ENCODE results near the gene DOK3. TPM values are rescaled to one million over a fixed set of nuclear protein-coding genes. Genes with fewer than 3 reads are reported as not detected.
A peak's percentile ranks its signal among the peaks of the same experiment; 100 is the strongest.

DOK3 gene
- polyA plus RNA-seq, 4 donors: 3.1 to 6.0 (median 4.1) TPM

DNA sequence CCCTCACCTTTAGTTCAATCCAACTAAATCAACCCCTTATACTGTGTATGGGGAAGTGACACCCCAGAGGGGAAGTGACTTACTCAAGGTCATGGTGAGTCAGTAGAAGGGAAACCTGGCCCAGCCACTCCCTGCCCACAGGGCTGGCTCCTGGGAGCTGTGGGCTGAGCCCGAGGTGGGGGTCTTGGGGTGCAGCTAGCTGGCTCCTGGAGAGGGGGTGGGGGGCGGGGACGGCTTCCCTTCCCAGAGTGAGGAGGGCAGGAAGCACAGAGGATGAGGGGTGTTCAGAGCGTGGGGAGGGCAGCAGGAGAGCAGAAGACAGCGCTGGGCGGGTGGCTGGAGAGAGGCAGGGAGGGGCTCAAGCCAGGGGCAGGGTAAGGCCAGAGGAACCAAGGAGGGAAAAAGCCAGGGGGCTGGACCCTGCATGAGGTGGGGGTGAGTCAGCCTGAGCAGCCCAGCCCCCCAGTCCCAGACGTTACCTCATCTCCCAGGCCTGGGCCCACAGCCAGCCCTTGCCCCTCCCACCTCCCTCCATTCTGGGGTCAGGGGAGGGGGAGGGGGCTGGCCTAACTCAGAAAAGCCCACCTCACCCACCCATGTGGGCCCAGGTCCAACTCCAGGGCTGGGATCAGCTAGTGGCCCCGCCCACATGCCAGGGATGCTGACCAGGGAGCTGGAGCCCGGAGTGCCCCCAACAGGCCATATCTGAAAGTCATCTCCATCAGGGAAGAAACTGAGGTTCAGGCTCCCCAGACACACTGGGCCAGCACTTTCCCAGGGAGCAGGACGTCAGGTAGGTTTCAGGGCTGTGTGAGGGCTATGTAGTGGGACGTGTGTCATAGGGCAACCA lies 15.1 kb downstream of the DOK3 start:
- WGBS, 3 donors: 38 to 78% (median 66%) methylated on average over 10 to 11 of the region's 11 CpGs
- DNase-seq (peak; percentile 38 to 41), FAIRE-seq (no peak)
- Histone ChIP-seq H3K36me3 (ENCODE audit: control insufficient read depth in 3 of 3, insufficient read depth in 2 of 3, low read depth in 1 of 3, low read length in 3 of 3) (peaks cover 0 to 53% (median 0%) of the 10 kb centered on the region in 3 donors), H3K9me3 (ENCODE audit: control insufficient read depth in 2 of 2, insufficient read depth in 1 of 2, low read depth in 1 of 2, low read length in 1 of 2) (no peaks in the 10 kb centered on the region), H3K27me3 (ENCODE audit: control insufficient read depth in 3 of 3, insufficient read depth in 3 of 3, low read length in 3 of 3) (peaks cover 0 to 17% (median 0%) of the 10 kb centered on the region in 3 donors), H3K4me1 (ENCODE audit: control insufficient read depth in 3 of 3, insufficient read depth in 2 of 3, low read depth in 1 of 3, low read length in 2 of 3) (peaks cover 0 to 13% (median 3%) of the 10 kb centered on the region in 3 donors), H3K27ac (ENCODE audit: low read depth in 1 of 3, low read length in 2 of 3) (peak overlapping the region in 2 of 3 donors; percentile 76 to 83), H3K4me3 (ENCODE audit: low read depth in 1 of 3, low read length in 3 of 3) (peak overlapping the region in 1 of 3 donors; percentile 13)

DNA sequence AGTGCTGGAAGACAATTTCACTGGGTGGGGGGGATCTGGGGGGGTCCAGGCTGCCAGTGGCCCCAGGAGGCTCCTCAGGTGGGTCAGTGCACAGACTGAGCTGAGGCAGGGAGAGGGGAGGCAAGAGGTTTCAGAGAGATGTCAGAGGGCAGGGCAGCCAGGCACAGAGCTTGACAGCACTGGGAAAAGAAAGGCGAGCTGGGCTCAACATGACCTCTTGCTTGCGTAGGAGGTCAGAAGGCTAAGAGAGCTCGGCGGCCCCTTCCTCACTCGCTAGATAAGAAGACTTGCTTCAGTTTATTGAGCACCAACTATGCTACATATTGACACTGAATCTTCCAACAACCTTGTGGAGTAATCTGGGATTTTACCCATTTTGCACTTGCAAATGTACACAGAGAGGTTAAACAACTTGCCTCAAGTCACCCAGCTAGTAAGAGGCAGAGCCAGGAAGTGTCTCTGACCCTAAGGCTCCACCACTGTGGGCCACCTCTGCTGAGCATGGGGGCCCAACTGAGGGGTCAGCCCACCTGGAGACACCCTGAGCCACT lies 15.8 kb downstream of the DOK3 start:
- Histone ChIP-seq H3K36me3 (ENCODE audit: control insufficient read depth in 3 of 3, insufficient read depth in 2 of 3, low read depth in 1 of 3, low read length in 3 of 3) (peaks cover 0 to 60% (median 0%) of the 10 kb centered on the region in 3 donors), H3K4me3 (ENCODE audit: low read depth in 1 of 3, low read length in 3 of 3) (no peak overlapping the region), H3K27ac (ENCODE audit: low read depth in 1 of 3, low read length in 2 of 3) (peak overlapping the region in 2 of 3 donors; percentile 53), H3K4me1 (ENCODE audit: control insufficient read depth in 3 of 3, insufficient read depth in 2 of 3, low read depth in 1 of 3, low read length in 2 of 3) (peaks cover 0 to 13% (median 3%) of the 10 kb centered on the region in 3 donors), H3K9me3 (ENCODE audit: control insufficient read depth in 2 of 2, insufficient read depth in 1 of 2, low read depth in 1 of 2, low read length in 1 of 2) (no peaks in the 10 kb centered on the region), H3K27me3 (ENCODE audit: control insufficient read depth in 3 of 3, insufficient read depth in 3 of 3, low read length in 3 of 3) (peaks cover 0 to 12% (median 0%) of the 10 kb centered on the region in 3 donors)
- WGBS, 3 donors: 81 to 96% (median 93%) methylated on average over 5 of the region's 5 CpGs
- FAIRE-seq (no peak), DNase-seq (no peak)

DNA sequence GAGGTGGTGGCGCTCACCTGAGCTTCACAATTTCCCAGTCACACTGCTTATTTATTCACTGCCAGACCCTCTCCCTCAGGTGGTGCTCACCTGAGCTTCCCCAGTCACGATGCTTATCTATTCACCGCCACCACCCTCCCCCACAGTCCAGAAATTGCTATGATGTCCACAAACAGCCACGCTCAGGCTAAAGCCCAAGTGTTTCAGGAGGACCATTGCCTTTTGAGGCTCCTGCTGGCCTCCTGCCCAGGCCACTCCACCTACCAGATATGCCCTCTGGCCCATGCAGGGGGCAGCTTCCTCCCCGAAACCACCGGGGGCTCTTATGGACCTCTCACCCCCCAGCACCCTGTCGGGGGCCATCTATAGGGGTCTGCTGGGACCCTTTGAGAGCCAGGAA lies 16.8 kb downstream of the DOK3 start:
- Histone ChIP-seq H3K36me3 (ENCODE audit: control insufficient read depth in 3 of 3, insufficient read depth in 2 of 3, low read depth in 1 of 3, low read length in 3 of 3) (peaks cover 0 to 69% (median 0%) of the 10 kb centered on the region in 3 donors), H3K27me3 (ENCODE audit: control insufficient read depth in 3 of 3, insufficient read depth in 3 of 3, low read length in 3 of 3) (peaks cover 0 to 2% (median 0%) of the 10 kb centered on the region in 3 donors), H3K4me1 (ENCODE audit: control insufficient read depth in 3 of 3, insufficient read depth in 2 of 3, low read depth in 1 of 3, low read length in 2 of 3) (peaks cover 0 to 6% (median 3%) of the 10 kb centered on the region in 3 donors), H3K9me3 (ENCODE audit: control insufficient read depth in 2 of 2, insufficient read depth in 1 of 2, low read depth in 1 of 2, low read length in 1 of 2) (no peaks in the 10 kb centered on the region), H3K4me3 (ENCODE audit: low read depth in 1 of 3, low read length in 3 of 3) (no peak overlapping the region), H3K27ac (ENCODE audit: low read depth in 1 of 3, low read length in 2 of 3) (no peak overlapping the region)
- 77 to 82% (median 79%) methylated on average over 7 of the region's 7 CpGs for WGBS, 3 donors
- FAIRE-seq: no peak
- DNase-seq: no peak

DNA sequence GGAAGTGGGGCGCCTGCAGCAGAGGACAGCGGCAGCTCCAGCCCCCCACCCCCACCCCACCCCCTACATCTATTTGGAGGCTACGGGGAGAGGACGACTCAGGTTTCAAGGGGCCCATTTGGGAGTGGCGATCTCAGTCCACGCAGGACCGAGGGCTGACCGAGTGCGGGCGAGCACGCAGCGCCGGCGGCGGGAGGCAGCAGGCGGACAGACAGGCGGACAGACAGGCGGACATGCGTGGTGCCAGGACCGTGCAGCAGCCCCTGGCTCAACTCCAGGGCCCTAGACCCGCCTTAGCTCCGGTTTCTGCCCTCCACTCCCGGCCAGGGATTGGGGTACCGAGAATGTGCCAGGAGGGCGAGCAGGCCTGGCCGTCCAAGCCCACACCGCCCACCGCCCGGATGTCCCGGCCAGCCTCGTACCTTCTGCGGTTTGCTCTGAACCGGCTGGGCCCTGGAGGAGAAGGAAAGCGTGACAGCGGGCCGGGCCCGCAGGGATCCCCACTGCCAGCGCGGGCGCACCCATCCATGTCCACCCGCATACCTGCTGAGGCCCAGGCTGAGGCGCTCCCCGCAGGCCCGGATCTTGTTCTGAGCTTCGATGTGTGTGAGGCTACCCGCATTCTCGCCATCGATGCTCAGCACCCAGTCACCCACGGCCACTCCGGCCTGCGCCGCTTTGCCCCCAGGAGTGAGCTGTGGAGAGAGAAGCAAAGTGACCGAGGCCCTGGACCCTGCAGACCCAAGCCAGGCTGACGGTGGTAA lies 17.5 kb downstream of the DOK3 start:
- 92 to 95% (median 93%) methylated on average over 49 to 54 of the region's 54 CpGs for WGBS, 3 donors
- DNase-seq: no peak
- H3K27ac ChIP-seq (ENCODE audit: low read depth in 1 of 3, low read length in 2 of 3): no peak overlapping the region

DNA sequence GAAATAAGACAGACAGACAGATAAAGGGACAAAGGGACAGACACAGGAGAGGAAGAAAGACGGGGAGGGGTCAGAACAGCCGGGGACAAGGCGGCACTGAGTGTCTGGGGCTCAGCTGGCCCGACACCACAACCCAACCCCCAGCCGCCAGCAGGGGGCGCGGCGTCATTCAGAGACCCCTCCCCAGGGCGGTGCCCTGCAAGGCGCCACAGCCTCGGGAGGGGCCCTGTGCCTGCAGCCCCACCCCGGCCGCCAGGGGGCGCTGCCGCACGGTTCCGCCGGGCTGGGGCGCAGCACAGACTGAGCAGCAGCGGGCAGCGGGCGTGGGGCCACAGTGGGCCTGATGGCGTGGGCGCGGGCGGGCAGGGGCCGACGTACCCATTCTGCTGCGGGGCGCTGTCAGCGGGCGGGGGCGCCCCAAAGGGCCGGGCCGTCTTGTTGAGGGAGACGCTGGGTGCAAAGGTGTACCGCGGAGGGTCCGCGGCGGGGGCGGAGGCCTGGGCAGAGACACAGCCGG lies 18.1 kb downstream of the DOK3 start:
- peaks cover 0 to 79% (median 0%) of the 10 kb centered on the region in 3 donors for H3K36me3 ChIP-seq (ENCODE audit: control insufficient read depth in 3 of 3, insufficient read depth in 2 of 3, low read depth in 1 of 3, low read length in 3 of 3)
- WGBS, 3 donors: 68 to 85% (median 73%) methylated on average over 37 to 43 of the region's 43 CpGs
- peak; percentile 28 to 37 for DNase-seq

More for the DNA sequence above, 17.5 kb downstream of the DOK3 start:
- Histone ChIP-seq H3K9me3 (ENCODE audit: control insufficient read depth in 2 of 2, insufficient read depth in 1 of 2, low read depth in 1 of 2, low read length in 1 of 2) (no peaks in the 10 kb centered on the region), H3K4me1 (ENCODE audit: control insufficient read depth in 3 of 3, insufficient read depth in 2 of 3, low read depth in 1 of 3, low read length in 2 of 3) (peaks cover 0 to 3% (median 3%) of the 10 kb centered on the region in 3 donors), H3K4me3 (ENCODE audit: low read depth in 1 of 3, low read length in 3 of 3) (no peak overlapping the region), H3K27me3 (ENCODE audit: control insufficient read depth in 3 of 3, insufficient read depth in 3 of 3, low read length in 3 of 3) (no peaks in the 10 kb centered on the region), H3K36me3 (ENCODE audit: control insufficient read depth in 3 of 3, insufficient read depth in 2 of 3, low read depth in 1 of 3, low read length in 3 of 3) (peaks cover 0 to 76% (median 0%) of the 10 kb centered on the region in 3 donors)
- FAIRE-seq: no peak

DNA sequence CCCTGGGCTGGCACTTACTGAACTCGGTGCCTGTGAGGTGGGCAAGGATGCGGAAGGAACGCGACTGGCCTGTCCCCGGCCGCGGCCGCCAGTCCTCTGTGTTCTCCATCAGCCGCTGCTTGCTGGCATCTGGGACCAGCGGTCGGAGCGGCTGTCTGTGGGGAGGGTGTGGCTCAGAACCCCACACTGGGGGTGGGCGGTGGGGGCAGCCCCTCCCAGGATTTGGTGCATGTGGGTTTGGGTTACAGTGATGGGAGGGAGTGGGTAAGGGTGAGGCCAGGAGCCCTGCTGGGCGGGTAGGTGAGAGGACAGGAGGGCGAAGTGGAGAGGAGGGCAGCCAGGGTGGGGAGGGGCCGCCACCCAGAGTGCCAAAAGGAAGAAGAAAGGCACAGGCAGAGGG lies 18.6 kb downstream of the DOK3 start:
- FAIRE-seq (no peak), DNase-seq (no peak)
- H3K4me3 ChIP-seq (ENCODE audit: low read depth in 1 of 3, low read length in 3 of 3): no peak overlapping the region
- peaks cover 0 to 3% (median 0%) of the 10 kb centered on the region in 3 donors for H3K4me1 ChIP-seq (ENCODE audit: control insufficient read depth in 3 of 3, insufficient read depth in 2 of 3, low read depth in 1 of 3, low read length in 2 of 3)
- H3K27me3 ChIP-seq (ENCODE audit: control insufficient read depth in 3 of 3, insufficient read depth in 3 of 3, low read length in 3 of 3): no peaks in the 10 kb centered on the region
- H3K27ac ChIP-seq (ENCODE audit: low read depth in 1 of 3, low read length in 2 of 3): no peak overlapping the region
- WGBS, 3 donors: 88 to 93% (median 90%) methylated on average over 16 of the region's 16 CpGs
- H3K36me3 ChIP-seq (ENCODE audit: control insufficient read depth in 3 of 3, insufficient read depth in 2 of 3, low read depth in 1 of 3, low read length in 3 of 3): peaks cover 0 to 83% (median 0%) of the 10 kb centered on the region in 3 donors
- H3K9me3 ChIP-seq (ENCODE audit: control insufficient read depth in 2 of 2, insufficient read depth in 1 of 2, low read depth in 1 of 2, low read length in 1 of 2): no peaks in the 10 kb centered on the region

More for the DNA sequence above, 18.1 kb downstream of the DOK3 start:
- Histone ChIP-seq H3K27ac (ENCODE audit: low read depth in 1 of 3, low read length in 2 of 3) (no peak overlapping the region), H3K4me1 (ENCODE audit: control insufficient read depth in 3 of 3, insufficient read depth in 2 of 3, low read depth in 1 of 3, low read length in 2 of 3) (peaks cover 0 to 3% (median 2%) of the 10 kb centered on the region in 3 donors), H3K27me3 (ENCODE audit: control insufficient read depth in 3 of 3, insufficient read depth in 3 of 3, low read length in 3 of 3) (no peaks in the 10 kb centered on the region), H3K4me3 (ENCODE audit: low read depth in 1 of 3, low read length in 3 of 3) (no peak overlapping the region), H3K9me3 (ENCODE audit: control insufficient read depth in 2 of 2, insufficient read depth in 1 of 2, low read depth in 1 of 2, low read length in 1 of 2) (no peaks in the 10 kb centered on the region)
- FAIRE-seq: no peak

DNA sequence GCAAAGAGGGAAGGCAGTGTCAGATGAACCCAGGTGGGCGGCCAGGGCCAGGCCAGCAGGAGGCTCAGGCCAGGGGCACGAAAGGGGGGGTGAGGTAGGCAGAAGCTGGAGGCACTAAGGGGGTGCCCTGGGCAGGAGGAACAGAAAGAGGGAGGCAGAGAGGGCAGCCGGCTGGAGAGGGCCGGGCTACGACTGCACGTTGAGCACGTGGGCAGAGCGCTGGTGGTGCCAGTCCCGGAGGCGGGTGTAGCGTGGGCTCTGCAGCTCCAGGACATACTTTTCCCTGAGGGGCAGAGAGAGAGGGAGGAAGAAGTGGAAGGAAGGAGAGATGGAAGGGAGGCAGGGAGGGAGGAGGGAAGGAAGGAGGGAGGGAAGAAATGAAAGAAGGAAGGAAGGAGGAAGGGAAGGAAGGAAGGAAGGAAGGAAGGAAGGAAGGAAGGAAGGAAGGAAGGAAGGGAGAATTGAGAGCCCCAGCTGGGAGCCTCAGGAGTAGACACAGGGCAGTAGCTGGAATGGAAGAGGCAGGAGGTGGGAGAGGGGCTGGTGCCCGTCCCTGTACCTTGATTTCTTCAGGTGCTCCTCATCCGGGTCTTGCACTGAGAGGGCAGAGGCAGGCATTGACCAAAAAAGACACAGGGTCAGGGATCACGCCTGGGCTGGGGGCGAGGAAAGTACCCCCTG lies 19.2 kb downstream of the DOK3 start:
- H3K4me1 ChIP-seq (ENCODE audit: control insufficient read depth in 3 of 3, insufficient read depth in 2 of 3, low read depth in 1 of 3, low read length in 2 of 3): peaks cover 0 to 3% (median 0%) of the 10 kb centered on the region in 3 donors
- H3K27ac ChIP-seq (ENCODE audit: low read depth in 1 of 3, low read length in 2 of 3): no peak overlapping the region
- peaks cover 0 to 79% (median 0%) of the 10 kb centered on the region in 3 donors for H3K36me3 ChIP-seq (ENCODE audit: control insufficient read depth in 3 of 3, insufficient read depth in 2 of 3, low read depth in 1 of 3, low read length in 3 of 3)
- WGBS, 3 donors: 88 to 90% (median 89%) methylated on average over 13 to 15 of the region's 15 CpGs
- H3K27me3 ChIP-seq (ENCODE audit: control insufficient read depth in 3 of 3, insufficient read depth in 3 of 3, low read length in 3 of 3): no peaks in the 10 kb centered on the region
- DNase-seq: no peak
- H3K9me3 ChIP-seq (ENCODE audit: control insufficient read depth in 2 of 2, insufficient read depth in 1 of 2, low read depth in 1 of 2, low read length in 1 of 2): no peaks in the 10 kb centered on the region
- FAIRE-seq: no peak
- H3K4me3 ChIP-seq (ENCODE audit: low read depth in 1 of 3, low read length in 3 of 3): no peak overlapping the region
